ENCODE measurements around the gene SMIM1. TPM values are rescaled to one million over a fixed set of nuclear protein-coding genes. Genes with fewer than 3 reads are reported as not detected.

SMIM1 gene
- total and polyA plus RNA-seq, 9 of the 15 experiments (the other 6 are each of a cell fraction or from before 2014, with no cell fraction given), result 2.3 to 125 (median 24.3) TPM

GRCh38 chr1:3736131-3736561 lies 36.4 kb upstream of the SMIM1 start:
- Histone ChIP-seq H3K27ac (ENCODE audit: extremely low read depth, low read depth, low read length) (no peak overlapping the region), H3K27me3 (ENCODE audit: control insufficient read depth in 2 of 2, insufficient read depth in 2 of 2, low read length in 2 of 2) (no peaks in the 10 kb centered on the region), H2AFZ (ENCODE audit: low read depth, low read length) (no peak overlapping the region), H3K4me2 (ENCODE audit: insufficient read depth, low read length) (no peak overlapping the region), H3K36me3 (ENCODE audit: control insufficient read depth, insufficient read depth, low read length) (peaks cover 57% of the 10 kb centered on the region; the same call in 2 of the 3 replicates), H3K4me3 (no peak overlapping the region), H3K9me1 (ENCODE audit: control insufficient read depth, insufficient read depth, low read length) (peaks cover 5% of the 10 kb centered on the region), H3K9me3 (replicated peaks; ENCODE audit: control insufficient read depth, insufficient read depth, low read depth, low read length) (no peaks in the 10 kb centered on the region), H4K20me1 (replicated peaks; ENCODE audit: control insufficient read depth, insufficient read depth, low read length) (no peaks in the 10 kb centered on the region; the same call in 1 of the 2 replicates), H3K4me1 (replicated peaks in 1 of 2; ENCODE audit: control insufficient read depth in 2 of 2, insufficient read depth in 2 of 2, low read length in 2 of 2) (peaks cover 0 to 41% of the 10 kb centered on the region in 2 experiments; a peak in 2 of 5 replicates), H3K9ac (ENCODE audit: insufficient read depth in 1 of 2, low read depth in 2 of 2, low read length in 2 of 2) (peak overlapping the region in 1 of 2 experiments; percentile 38; a peak in 1 of 4 replicates), H3K79me2 (ENCODE audit: control insufficient read depth, insufficient read depth, low read length) (no peaks in the 10 kb centered on the region)
- TF ChIP-seq SMAD3 (CRISPR knock-in tag; conservative IDR thresholded peaks at IDR 0.05), result no peak
- TF ChIP-seq PTBP1 (IDR thresholded peaks at IDR 0.05; ENCODE audit: low read depth, low read length), result no peak
- TF ChIP-seq, protein P1, sequence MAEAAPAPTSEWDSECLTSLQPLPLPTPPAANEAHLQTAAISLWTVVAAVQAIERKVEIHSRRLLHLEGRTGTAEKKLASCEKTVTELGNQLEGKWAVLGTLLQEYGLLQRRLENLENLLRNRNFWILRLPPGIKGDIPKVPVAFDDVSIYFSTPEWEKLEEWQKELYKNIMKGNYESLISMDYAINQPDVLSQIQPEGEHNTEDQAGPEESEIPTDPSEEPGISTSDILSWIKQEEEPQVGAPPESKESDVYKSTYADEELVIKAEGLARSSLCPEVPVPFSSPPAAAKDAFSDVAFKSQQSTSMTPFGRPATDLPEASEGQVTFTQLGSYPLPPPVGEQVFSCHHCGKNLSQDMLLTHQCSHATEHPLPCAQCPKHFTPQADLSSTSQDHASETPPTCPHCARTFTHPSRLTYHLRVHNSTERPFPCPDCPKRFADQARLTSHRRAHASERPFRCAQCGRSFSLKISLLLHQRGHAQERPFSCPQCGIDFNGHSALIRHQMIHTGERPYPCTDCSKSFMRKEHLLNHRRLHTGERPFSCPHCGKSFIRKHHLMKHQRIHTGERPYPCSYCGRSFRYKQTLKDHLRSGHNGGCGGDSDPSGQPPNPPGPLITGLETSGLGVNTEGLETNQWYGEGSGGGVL (CRISPR knock-in tag; IDR thresholded peaks at IDR 0.05), result no peak
- TF ChIP-seq ARID2 (IDR thresholded peaks at IDR 0.05), result no peak
- no peak for TF ChIP-seq WHSC1 (IDR thresholded peaks at IDR 0.05; ENCODE audit: low read length)
- TF ChIP-seq ZNF140 (CRISPR knock-in tag; IDR thresholded peaks at IDR 0.05), result no peak
- no peak for TF ChIP-seq ZNF239 (CRISPR knock-in tag; IDR thresholded peaks at IDR 0.05)
- TF ChIP-seq ZNF830 (CRISPR knock-in tag; IDR thresholded peaks at IDR 0.05), result no peak
- no peak for TF ChIP-seq ZNF512 (tag; IDR thresholded peaks at IDR 0.05)
- TF ChIP-seq E2F3 (CRISPR knock-in tag; IDR thresholded peaks at IDR 0.05), result no peak
- POLR2A ChIA-PET, result interaction anchor here (1.2 kb wide), 2 partner anchors 9 to 37 kb away, joined by 5 read pairs; no protein-coding TSS in a partner anchor
- FAIRE-seq (no peak), DNase-seq (ENCODE audit: extremely low read depth in 1 of 4, low spot score in 3 of 4) (no peak), ATAC-seq (no peak)
- no TSS peak for BruUV-seq (replicated peaks)
- CTCF ChIA-PET (ENCODE audit: low intra/inter-chr PET ratio), result no interaction called here
- 89% methylated on average over 13 of the region's 13 CpGs for WGBS (ENCODE audit: insufficient coverage, low coverage, missing lambda C conversion rate)
- intact Hi-C loops (cut with micrococcal nuclease) (no loop called here), in situ Hi-C loops (cut with MboI) (no loop called here)
